HG03432 (cell line): ENCODE measurements around the gene PCIF1.

ENCODE experiments used
- ATAC-seq: cut with Tn5 transposase; IDR thresholded peaks from one replicate; pipeline ENCODE4 v1.9.1; 2021; ENCODE audit warnings: mild to moderate bottlenecking, moderate library complexity; ENCODE audit not compliant: unreplicated experiment

The PCIF1 gene

DNA sequence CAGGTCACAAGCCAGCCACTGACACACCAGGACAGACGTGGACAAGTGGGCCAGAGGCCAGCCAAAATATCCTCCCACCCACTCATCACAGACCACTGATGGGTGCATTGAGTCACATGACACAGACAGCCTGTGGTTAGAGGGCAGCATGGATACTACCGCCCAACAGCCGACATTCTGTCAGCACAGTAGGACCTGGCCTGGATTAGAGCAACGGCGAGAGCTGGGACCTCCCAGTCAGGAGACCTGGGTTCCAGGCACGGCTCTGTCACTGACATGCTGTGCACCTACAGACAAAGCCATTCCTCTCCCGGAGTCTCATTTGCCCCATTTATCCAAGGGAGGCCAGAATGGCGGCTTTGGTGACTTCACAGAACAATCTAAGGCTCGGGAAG lies 29.5 kb downstream of the PCIF1 start:
- no peak for ATAC-seq

DNA sequence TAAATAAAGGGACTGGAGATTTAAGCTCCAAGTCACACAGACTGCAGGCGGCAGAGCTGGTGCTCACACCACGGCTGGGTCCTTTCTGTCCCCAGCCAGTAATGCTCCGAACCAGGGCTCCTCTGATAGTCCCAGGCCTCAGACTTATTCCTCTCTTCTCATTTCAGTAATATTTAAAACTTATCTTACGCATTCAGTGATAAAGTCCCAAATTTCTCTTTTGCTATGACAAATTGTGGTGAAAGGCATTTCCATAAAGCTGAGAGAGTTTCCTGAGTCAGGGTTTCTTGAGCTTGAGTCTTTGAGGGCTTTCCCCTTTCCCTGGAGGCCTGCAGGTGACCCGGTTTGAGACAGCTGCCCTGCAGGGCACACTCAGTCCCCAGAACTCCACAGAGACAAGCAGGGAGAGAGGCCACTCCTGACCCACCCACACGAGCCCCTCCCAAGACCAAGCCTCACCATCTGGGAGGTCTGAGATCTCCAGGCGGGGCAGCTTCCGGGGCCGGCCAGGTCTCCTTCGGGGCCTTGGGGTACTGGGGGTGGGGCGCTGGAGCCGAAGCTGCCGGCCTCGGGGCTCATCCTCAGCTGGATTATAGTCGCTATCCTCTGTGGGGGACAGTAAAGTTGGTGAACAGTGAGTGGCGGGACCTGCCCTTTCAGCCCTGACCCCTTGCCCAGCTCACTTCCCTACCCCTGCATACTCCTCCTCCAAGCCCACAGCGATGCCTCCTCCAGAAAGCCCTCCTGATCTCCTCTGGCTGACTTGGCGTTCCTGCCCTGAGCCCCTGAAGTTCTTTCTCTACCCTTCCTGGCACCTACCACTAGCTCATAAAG lies 30.9 kb downstream of the PCIF1 start:
- no peak for ATAC-seq

- no peak for ATAC-seq
These were observed 33.1 kb downstream of the PCIF1 start for GRCh38 chr20:45967551-45968080.

DNA sequence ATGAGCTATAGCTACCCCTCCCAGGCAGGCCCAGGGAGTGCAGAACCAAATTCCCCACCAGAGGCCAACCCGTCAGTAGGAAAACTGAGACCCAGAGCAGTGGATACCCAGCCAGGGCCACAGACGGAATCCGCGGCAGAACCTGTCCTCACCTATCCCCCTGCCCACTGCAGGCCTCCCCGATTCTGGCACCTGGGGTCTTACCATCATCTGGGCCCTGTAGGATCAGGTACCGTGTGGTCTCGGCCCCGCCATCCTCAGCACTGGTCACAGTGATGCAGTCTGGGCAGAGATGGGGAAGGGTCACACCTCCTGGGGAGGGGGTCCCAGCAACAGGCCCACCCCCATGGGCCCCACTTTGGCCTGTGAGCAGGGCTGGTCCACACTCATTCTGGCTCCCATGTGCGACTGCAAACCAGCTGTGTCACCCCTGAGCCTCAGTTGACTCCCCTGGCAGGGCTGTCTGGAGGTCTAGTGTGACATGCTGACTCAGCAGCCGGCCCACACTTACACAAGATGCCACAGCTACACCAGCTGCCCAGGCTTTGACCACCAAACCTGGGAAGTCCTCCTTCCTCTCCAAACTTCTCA lies 33.7 kb downstream of the PCIF1 start:
- ATAC-seq: no peak

DNA sequence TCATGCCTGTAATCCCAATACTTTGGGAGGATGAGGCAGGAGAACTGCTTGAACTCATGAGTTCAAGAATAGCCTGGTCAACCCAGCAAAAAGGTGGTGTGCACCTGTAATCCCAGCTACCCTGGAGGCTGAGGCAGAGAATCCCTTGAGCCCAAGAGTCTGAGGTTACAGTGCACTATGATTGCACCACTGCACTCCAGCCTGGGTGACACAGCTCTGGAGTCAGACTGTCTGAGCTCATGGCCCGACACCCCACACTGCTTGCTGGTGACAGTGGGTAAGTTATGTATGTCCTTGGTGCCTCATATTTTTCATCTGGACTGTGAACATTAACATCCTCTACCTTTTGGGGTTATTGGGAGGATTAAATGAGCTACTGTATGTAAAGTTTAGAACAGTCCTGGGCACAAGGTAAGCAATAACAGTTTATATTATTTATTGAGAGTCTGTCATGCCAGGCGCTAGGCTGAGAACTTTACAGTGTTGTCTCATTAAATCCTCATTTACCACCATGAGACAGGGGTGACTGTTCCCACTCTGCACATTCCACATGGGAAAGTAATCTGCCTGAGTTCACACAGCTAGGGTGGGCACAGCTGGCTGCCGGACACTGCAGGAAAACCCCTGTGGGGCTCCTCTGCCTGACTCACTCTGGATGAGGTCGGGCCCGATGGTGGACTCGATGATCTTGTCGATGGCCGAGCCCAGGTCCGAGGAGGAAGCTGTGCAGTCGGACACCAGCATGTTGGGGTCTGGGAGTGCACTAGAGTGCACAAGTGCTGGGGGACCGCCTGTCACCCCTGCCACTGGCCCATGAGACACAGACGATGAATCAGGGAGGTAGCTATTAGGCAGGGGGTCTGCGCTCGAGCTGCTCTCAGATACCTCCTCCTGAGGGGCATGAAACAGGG lies 34.6 kb downstream of the PCIF1 start:
- ATAC-seq: no peak

- no peak for ATAC-seq
These were observed 35.5 kb downstream of the PCIF1 start for GRCh38 chr20:45969712-45970634.

DNA sequence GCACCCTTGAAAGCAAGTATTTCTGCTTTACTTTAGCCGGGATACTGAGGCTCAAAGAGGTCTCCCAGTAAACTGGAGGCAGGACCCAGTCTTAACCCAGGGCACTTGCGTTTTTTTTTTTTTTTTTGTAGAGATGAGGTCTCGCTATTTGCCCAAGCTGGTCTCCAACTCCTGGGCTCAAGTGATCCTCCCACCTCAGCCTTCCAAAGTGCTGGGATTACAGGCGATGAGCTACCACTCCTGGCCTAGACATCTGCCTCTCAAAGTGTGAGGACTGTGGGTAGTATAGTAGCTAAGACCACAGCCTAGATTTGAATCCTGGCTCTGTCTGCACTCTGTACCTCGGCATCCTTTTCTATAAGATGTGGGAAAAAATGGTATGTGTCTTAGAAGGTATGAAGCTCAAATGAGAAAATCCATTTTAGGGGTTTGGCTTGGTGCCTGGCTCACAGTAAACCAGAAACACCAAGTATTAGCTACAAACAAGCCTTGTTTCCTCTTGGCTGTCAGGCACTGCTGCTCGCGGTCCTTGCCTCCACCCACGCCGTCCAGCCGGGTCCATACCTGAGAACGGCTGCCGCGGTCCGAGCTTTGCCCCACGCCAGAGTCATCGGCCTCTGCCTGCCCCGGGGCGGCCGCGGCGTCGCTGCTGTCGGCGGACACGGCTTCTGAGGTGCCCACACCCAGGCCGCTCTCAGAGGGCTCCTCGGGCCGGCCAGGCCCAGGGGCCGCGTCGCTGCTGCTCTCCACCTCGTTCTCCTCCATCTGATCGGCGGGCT lies 36.4 kb downstream of the PCIF1 start:
- ATAC-seq: peak; percentile 13

- ATAC-seq: peak; percentile 23
These were observed 36.9 kb downstream of the PCIF1 start for GRCh38 chr20:45971425-45971674.

- peak; percentile 78 for ATAC-seq
These were observed 37.4 kb downstream of the PCIF1 start, which contains the start of gene ZNF335 for GRCh38 chr20:45971675-45972499. TSS of gene ZNF335 (minus strand) at chr20:45972203. CDS start at chr20:45971410, 793 bp downstream.

DNA sequence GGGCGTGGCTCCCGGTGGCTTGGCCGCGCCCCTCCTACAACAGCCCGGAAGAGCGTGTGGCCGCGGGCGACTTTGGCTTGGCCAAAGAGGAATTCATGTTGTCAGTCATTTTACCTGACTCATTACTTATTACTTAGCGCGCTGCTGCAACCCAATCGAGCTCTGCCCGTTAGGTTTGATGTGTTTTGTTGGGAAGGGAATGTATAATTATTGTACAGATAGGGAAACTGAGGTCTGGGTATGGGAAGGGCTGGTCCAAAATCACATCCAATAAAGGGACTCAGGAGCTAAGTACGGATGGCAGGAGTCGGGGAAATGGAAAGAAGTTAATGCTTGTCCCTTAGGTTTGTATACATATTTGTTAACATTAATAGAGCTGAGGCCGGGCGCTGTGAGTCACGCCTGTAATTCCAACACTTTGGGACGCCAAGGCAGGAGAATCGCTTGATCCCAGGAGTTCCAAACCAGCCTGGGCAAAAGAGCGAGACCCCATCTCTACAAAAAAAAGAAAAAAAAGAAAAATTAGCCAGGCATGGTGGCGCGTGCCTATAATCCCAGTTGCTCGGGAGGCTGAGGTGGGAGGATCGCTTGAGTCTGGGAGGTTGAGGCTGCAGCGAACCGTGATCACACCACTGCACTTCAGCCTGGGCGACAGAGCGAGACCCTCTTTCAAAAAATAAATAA lies 38.2 kb downstream of the PCIF1 start:
- no peak for ATAC-seq

GRCh38 chr20:45974896-45975565 lies 40.5 kb downstream of the PCIF1 start:
- no peak for ATAC-seq

- no peak for ATAC-seq
These were observed 41.2 kb downstream of the PCIF1 start for GRCh38 chr20:45975686-45976085.

DNA sequence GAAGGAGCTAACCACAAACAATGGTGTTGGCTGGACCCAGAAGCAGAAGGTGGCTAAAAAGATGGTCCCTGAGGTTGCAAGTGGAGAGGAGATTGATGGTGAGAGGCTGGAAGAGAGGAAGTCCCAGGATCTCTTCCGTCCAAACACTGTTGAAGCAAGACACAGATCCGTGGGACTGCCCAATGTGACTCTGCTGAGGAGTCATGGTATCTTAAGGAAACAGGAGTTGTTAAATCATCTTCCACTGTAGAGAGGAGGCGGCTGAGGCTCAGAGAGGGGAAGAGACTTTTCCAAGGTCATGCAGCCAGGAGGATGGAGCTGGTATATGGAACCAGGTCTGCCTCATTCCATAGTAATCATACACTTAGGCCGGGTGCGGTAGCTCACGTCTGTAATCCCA lies 41.6 kb downstream of the PCIF1 start:
- no peak for ATAC-seq

- ATAC-seq: no peak
These were observed 46.8 kb downstream of the PCIF1 start for GRCh38 chr20:45981261-45981660.

DNA sequence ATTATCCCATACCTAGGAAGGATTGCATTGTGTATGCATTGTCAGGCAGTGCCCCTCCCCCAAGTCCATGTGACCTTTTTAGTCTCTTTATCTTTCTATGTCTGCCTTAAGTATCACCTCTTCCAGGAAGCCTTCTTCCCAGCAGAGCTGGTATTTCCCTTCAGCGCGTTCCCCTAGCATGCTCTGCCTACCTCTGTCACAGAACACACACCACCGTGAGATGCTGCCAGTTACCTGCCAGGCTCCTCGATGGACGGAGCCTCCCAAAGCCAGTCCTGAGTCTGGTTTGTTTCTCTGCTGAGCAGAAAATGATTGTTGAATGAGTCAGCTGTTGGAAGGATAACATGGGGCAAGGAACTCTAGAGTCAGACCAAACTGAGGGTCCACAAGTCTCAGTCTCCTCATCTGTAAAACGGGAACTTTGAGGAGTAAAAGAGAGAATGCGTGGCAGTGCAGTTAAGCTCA lies 48.8 kb downstream of the PCIF1 start:
- no peak for ATAC-seq

DNA sequence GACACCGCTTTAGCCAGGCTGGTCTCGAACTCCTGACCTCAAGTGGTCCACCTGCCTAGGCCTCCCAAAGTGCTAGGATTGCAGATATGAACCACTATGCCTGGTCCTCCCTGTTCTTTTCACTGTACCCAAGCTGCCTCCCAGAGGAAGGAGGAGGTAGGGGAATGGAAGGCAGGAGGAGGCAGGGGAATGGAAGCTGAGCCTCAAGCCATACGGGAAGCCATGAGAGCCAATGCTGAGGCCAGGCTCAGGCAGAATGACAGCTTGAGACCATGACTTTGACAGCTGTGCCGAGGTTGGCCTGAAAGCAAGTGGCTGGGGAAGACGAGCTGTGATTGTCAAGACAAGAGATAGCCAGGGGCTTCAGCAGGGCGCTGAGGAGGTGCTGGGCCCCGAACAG lies 51.1 kb downstream of the PCIF1 start:
- ATAC-seq: no peak

DNA sequence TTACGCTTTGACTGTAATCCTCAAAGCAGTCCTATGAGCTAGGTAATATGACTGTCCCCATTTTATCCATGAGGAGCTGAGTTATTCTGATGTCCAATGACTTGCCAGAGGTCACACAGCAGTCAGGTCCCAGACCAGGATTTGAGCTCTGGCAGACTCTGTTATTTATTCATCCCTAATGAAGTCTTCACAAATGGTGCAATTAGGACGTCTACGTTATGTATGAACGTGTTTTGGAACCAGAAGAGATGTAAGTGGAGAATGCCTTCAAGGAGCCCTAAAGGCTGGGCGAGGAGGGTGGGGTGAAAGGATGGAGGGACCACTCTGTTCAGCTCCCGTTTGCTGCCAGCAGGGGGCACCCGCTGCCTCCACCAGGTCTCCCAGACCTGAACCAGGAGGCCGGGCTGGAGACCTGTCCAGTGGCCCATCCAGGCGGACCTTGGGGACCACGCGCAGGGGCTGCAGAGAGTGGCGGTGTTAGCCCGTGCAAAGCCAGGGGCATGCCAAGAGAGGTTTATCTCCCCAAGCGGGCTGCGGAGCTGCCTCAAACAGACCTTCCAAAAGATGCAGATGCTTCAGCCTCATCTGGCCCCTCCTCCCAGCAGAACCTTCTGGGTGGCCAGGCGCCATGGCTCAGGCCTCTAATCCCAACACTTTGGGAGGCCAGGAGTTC lies 52.8 kb downstream of the PCIF1 start:
- ATAC-seq: peak; percentile 64
